AG04449 (cell line): ENCODE data around the gene KIT.

Experiments used
- CTCF ChIA-PET: fragments of 350-600 bp; formaldehyde crosslinking; extraction: SDS; loops from one replicate; lab custom pipeline; 2021; ENCODE audit warnings: antibody characterized with exemption; lab: Yijun Ruan, JAX
- POLR2A ChIA-PET: fragments of 400-600, 350-600 bp; formaldehyde crosslinking; extraction: SDS; loops from one replicate; lab custom pipeline; 2020; ENCODE audit warnings: antibody characterized with exemption, inconsistent platforms; lab: Yijun Ruan, JAX
- DNase-seq: peaks from one replicate; pipeline ENCODE4 v3.0.0-alpha.2; 2010; ENCODE audit warnings: low read depth, low spot score
- H3K4me3 ChIP-seq: 2 replicates; pipeline ENCODE4 v1.5.1; 2011; ENCODE audit warnings: low read depth, mild to moderate bottlenecking, control low read depth, low read length
- TF ChIP-seq, protein P1 (sequence below): IDR thresholded peaks from one replicate; pipeline ENCODE4 v1.5.1; 2011; ENCODE audit warnings: mild to moderate bottlenecking, moderate library complexity, low read length, control low read depth, inconsistent platforms; ENCODE audit not compliant: insufficient read depth; ENCODE audit errors: missing control alignments

Gene KIT

DNA sequence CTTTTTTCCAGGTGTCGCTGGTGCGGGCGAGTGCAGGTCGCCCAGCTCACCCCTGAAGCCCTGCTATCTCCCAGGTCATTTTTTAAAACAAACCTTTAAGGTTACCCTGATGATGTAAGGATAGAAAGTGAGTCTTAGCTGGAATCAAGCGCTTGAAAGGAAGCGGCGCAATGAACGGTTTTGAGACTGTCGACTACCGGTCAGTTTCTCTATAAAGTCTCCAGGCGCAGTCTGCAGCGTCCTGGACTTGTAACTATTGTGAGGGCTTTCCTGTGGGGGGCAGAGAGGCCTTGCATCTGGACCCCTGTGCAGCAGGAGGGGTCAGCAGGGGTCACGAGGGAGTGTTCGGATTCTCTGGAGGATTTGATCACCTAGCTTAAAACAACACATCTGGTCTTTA is 1.6 kb downstream of the KIT start:
- TF ChIP-seq, protein P1, sequence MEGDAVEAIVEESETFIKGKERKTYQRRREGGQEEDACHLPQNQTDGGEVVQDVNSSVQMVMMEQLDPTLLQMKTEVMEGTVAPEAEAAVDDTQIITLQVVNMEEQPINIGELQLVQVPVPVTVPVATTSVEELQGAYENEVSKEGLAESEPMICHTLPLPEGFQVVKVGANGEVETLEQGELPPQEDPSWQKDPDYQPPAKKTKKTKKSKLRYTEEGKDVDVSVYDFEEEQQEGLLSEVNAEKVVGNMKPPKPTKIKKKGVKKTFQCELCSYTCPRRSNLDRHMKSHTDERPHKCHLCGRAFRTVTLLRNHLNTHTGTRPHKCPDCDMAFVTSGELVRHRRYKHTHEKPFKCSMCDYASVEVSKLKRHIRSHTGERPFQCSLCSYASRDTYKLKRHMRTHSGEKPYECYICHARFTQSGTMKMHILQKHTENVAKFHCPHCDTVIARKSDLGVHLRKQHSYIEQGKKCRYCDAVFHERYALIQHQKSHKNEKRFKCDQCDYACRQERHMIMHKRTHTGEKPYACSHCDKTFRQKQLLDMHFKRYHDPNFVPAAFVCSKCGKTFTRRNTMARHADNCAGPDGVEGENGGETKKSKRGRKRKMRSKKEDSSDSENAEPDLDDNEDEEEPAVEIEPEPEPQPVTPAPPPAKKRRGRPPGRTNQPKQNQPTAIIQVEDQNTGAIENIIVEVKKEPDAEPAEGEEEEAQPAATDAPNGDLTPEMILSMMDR, result no peak
- ChIA-PET CTCF (interaction anchor here (1.9 to 6.0 kb wide), 2 partner anchors 301 to 304 kb away, joined by 8 to 44 read pairs; no protein-coding TSS in a partner anchor), POLR2A (no interaction called here)
- peak overlapping the region; percentile 75 for H3K4me3 ChIP-seq
- DNase-seq, result no peak

DNA sequence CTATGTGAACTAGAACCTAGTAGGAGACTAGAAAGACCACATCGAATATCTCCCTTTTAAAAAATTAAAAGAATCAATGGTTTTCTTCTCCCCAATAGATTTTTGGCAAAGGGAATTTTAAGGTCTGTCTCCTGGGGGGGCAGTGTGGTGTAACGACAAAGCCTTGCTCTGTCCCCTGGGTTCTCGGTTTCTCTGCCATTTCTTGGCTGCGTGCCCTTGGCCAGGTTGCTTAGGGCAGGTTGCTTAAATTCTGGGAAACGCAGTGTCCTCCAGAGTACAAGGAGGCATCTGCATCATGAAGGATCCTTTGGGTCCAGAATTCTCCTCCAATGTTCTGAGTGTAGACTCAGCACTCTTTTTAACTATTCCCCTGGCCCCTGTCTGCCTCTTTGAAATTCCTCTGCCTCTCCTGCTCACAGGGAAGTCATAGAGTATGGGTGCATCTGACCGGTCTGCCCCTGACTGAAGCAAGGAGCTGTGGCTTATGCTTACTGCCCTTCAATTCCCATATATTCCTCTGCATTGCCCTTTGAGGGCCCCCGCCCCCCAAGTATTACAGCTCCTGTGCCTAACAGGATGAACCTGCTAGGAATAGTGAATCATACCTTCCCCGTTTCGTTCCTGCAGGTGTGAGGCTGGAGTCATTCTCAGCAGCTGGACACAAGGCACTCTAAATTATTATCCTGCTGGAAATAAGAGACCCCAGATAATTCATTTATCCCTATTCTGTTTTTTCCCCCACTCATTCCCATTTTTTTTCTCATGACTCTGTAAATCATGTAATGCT is 2.2 kb downstream of the KIT start:
- ChIA-PET CTCF (interaction anchor here (1.0 to 6.0 kb wide), 4 partner anchors 24 to 341 kb away, joined by 3 to 44 read pairs (median 6); no protein-coding TSS in a partner anchor), POLR2A (no interaction called here)
- peak overlapping the region; percentile 75 for H3K4me3 ChIP-seq
- TF ChIP-seq, protein P1, result no peak
- no peak for DNase-seq

DNA sequence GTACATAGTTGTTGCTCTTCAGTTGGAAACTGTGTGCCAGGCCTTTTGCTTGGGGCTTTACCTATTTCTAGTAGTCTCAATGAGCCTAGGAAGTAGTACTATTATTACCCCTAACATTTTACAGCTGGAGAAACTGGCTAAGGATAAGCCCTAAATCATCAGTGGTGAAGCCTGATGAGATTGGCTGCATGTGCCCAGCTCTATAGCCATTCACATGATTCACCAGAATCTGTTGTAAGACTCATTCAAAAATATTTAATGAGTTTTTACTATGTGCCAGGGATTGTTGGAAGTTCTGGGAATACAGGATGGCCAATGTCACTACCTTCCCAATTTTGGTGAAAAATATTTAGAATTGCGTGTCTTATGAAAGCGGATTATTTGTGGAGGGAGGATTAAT is 2.8 kb downstream of the KIT start:
- ChIA-PET POLR2A (interaction anchor here (0.9 to 1.4 kb wide), 3 partner anchors 119 to 299 kb away, joined by 3 to 6 read pairs (median 4); no protein-coding TSS in a partner anchor), CTCF (interaction anchor here (1.0 to 6.0 kb wide), 5 partner anchors 23 to 342 kb away, joined by 3 to 44 read pairs (median 3); no protein-coding TSS in a partner anchor)
- TF ChIP-seq, protein P1, result no peak
- DNase-seq, result no peak
- H3K4me3 ChIP-seq, result no peak overlapping the region

DNA sequence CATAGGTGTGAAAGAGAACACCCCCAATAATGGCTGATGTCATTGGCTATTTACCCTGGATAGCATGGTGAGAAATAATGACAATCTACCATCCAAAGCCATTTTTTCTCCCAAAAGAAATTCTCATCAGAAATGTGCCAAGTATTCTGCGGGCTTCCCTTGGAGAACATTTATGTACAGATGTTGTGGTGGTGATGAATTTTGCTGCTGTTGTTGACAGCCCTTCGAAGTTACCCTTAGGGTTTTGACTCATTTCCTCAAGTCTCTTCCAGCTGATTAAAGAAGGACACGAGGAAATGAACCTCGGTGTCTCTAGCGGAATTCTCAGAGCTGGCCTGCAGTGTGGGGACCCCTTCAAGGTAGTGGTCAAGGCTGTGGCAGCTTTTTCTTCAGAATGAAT is 3.4 kb downstream of the KIT start:
- TF ChIP-seq, protein P1, result no peak
- H3K4me3 ChIP-seq, result no peak overlapping the region; the same call in none of the 2 replicates
- ChIA-PET CTCF (interaction anchor here (1.0 to 6.0 kb wide), 5 partner anchors 23 to 339 kb away, joined by 3 to 44 read pairs (median 3); no protein-coding TSS in a partner anchor), POLR2A (interaction anchor here (0.7 to 1.4 kb wide), 9 partner anchors 13 to 298 kb away, joined by 3 to 6 read pairs (median 4); no protein-coding TSS in a partner anchor)
- DNase-seq, result no peak

DNA sequence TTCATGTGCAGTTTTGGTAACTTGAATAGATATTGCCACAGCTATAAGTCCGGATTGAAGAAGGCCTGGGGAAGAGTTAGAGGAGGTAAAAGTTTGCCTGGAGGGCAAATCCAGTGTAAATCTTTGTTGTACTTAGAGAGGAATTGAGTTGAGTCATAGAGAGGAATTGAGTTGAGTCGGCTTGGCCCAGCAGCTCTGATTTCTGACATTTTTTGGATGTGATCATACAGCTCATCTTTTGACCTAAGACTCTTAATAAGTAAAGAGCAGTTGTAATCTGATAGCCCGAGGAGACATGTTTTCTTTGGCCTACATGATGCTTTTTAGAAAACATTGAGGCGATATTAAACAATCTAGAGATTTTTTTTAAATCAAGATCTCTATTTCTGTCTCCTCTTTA is 3.9 kb downstream of the KIT start:
- POLR2A ChIA-PET, result interaction anchor here (0.7 to 1.4 kb wide), 9 partner anchors 13 to 298 kb away, joined by 3 to 6 read pairs (median 4); no protein-coding TSS in a partner anchor
- no peak overlapping the region; the same call in none of the 2 replicates for H3K4me3 ChIP-seq
- TF ChIP-seq, protein P1, result no peak
- peak; percentile 97 for DNase-seq
- CTCF ChIA-PET, result interaction anchor here (1.0 to 6.0 kb wide), 3 partner anchors 27 to 340 kb away, joined by 3 to 44 read pairs (median 4); no protein-coding TSS in a partner anchor
